GM19043 (cell line): Measurements from ENCODE around the gene HDHD5.

Experiments used
- ATAC-seq: cut with Tn5 transposase; IDR thresholded peaks from one replicate; pipeline ENCODE4 v1.9.1; 2021; ENCODE audit warnings: low read depth; ENCODE audit not compliant: unreplicated experiment

Gene HDHD5

DNA sequence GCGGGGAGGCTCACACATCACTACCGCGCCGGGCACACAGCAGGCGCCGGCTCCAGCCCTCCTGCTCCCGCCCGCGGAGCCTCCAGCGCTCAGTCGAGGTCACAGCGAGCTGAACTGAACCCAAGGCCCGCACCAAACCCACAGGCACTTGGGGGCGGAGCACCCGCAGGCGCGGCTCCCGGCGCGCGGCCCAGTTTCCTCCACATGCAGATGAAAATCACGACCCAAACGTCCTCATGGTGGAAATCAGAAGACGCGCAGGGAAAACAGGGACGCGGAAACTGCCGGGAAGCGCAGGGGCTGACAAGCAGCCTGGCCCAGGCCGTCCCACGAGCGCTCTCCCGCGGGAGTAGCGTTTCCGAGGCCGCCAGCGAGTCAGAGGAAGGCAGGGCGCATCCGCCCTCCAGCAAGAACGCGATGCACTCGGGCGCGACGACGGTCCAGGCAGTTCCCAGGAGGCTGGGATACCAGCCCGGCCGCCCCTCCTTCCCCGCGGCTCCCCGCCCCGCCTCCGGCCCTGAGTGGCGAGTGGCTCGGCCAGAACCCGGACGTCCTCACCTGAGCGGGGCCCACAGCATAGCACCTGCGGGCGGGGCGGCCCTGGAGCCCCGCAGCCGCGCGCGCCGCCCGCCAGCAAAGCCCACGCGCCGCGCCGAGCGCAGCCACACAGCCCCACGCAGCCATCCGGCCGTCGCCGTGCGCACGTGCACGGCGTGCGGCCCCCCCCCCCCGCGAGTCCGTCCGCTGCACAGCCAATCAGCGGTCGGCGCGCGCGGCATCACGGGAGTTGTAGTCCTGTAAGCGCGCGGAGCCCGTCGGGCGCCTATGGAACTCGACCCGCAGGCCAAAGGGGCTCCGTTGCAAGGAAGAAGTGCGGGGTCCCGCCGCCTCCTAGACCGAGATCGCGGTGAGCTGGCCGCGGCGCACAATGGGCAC, at the start of gene HDHD5:
TSS of gene HDHD5 (minus strand) at position 710 of the 936 bp plus-strand sequence. CDS start at position 684, 26 bp downstream.
- peak; percentile 59 for ATAC-seq

DNA sequence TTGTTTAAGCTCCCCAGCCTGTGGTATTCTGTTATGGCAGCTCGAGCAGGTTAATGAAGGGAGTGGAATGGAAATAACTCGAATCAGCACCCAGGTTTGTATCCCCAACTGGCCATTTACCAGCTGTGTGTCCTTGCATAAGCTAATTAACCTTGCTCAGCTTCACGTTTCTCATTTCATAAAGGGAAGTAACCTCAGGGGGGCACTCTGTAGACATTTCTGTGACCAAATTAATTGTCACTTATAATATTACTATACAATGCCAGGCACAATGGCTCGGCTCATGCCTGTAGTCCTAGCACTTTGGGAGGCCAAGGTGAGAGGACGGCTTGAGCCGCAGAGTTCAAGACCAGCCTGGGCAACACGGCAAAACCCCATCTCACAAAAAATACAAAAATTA, 46.4 kb upstream of the HDHD5 start:
- no peak for ATAC-seq

DNA sequence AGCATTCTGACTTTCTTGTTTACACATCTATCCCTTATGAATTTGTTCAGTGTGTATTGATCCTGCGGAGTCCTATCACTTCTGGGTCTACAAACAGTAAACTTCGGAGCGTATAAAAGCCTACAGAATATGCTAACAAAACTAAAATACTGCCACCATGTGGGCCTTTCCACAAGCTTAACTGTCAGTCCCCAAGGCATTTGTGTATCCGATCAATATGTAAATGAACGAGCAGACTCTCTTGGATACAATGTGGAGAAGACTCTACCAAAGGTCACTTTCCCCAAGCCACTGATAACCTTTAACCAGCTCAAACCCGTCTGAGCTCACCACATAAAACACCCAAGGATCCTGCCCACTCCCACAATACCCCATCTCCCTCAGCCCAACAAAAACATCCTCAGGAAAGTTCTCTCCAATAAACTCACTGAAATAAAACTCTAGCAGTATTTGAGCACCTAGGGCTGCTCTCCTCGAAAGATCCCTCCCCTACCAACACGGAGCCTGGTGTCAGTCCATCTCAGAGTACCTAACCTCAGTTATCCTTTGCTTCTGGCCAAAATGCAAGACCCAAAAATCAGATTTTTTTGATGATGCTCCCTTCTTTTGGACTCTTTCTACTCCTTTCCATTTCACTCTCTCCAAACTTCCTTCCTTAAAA, 42.3 kb upstream of the HDHD5 start:
- no peak for ATAC-seq

DNA sequence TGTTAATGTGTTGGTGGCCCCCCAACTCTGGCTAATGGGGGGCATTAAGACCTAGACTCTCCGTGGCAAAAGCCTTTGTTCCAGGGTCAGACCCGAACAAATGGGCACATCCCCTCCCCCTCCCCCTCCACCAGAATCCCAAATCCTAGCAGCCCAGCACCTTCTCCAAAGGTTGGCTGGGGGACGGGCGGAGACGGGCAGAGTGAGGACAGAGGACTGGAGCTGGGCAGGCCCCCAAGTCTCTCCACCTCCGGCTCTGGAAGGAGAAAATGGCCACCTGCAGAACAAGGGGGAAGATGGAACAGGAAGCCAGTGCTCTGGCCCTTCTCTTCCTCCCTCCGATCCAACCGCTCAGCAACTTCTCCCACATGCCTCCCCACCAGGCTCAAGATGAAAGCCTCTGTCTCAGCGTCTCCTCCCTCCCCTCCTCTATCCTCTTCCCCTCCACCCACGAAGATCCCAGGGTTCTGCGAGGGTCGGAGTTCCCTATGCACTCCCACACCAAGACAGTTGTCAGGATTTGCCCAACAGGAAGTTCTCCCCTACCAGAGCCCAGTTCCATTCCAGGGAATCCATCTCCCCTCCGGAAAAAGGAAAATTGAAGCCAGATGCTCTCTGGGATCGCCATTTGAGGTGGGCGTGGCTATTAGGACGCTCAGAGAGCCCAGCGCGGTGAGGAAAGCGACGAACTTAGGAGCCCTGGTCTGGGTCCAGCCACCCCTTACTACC, 40.1 kb upstream of the HDHD5 start:
- ATAC-seq = no peak

DNA sequence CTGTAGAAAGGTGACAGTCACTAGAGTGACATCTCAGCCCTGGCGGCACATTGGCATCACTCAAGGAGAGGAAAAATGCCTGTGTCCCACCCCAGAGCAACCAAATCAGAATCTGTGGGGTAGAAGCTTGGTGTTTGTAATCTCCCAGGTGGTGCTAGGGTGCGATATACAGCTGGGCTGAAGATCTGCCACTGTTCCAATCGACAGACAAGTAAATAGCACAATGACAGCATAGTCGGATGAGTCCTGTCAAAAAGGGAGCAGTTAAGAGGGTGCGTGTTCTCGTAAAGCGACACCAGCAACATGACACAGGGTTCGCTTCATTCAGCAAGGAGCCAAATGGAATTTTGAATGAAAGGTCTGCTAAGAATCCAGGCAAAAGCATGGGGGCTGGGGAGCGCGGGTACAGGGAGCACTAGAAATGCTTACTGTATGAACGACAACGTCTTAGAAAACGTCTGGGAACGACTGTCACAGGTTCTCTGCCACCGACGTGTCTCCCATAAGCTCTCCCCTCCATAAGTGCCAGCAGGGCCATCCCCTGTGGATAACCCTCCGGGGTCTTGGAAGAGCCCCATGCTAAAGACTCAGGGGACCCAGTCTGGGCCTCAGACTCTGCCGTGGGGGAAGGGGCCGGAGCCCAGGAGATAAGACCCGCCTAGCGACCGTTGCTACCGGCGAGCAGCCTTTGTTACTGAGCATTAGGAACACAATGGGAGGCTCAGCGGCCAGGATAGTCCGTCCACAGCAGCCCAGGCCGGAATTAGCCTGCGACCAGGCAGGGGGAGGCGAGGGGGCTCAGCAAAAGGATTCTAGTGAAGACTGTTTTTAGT, 39.3 kb upstream of the HDHD5 start:
- no peak for ATAC-seq

DNA sequence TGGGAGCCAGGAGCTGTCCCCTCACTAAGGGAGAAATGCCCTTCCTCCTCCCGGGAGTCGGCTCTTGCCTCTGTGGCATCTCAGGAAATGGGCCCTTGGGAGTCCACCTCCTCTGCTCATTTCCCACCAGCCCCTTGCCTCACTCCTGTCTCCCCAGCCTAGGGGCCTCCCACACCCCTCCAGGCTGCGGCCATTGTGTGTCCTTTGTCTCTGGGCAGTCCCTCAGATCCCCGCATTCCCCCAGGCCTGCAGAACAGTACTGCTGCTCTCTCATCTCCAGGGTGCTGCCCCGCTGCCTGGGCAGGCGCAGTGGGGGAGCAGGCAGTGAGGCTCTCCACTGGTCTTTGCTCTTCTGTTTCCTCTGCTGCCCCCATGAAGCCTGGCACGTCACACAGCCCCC, 35.1 kb upstream of the HDHD5 start:
- no peak for ATAC-seq

DNA sequence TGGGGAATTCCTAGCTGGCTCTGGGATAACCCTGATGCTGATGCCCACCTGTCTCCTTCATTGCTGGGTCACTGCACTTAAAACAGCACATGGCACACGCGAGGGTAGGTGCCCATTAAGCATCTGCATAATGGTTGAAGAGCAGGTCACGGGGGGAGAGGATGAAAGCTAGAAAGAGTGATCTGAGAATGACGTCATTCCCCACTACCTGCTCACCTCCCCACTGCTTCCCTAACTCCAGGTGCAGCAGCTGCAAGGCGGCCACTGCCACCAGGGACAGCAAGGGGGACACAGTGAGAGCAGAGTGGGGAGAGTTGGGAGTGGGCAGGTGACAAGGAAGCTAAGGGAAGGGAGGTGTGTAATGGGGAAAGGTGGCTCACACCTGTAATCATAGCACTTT, 33.1 kb upstream of the HDHD5 start:
- no peak for ATAC-seq

DNA sequence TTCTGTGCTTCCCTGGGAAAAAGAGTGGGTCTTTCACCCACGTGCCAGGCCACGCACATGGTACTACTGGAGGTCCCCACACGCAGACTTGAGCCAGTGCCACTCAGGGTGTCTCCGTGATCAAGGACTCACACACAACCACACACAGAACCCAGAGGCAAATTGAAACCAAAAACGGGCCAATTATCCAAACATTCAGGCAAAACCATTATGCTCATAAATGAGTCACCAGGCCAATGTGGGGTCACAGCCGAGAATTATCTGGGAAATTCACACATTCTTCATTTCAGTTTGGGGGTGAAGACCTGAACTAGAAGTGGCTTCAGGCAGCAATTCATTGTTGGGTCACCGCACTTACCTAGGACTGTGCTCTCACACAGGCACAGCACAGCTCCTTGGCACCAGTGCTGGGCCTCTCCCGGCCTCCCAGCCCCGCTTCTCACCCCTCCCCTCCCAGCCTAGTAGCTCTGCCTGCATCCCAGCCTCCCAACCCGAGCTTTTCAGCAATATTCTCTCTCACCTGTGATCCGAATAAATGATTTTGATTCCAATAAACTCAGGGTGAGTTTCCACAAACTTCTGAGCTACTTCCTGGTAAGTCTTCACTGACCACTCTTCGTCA, 32.2 kb upstream of the HDHD5 start:
- ATAC-seq = no peak

DNA sequence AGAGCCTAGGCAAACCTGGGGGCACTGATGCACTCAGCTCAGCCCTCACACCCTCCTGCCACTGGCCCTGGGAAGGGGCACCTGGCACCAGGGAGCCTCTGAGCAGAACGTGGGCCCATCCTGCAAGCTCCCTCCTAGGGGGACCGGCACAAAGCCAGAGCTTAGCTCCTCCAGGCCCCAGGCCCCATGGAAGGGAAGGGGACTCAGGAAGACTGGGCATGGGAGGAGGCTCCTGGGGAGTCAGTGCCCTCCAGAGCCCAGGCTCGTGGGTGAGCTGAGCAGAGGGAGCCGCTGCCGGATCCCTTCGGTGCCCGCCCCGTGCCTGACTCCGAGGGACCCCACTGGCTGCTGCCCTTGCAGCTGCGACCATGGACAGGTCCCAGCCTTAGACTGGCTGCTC, 31.6 kb upstream of the HDHD5 start:
- no peak for ATAC-seq

DNA sequence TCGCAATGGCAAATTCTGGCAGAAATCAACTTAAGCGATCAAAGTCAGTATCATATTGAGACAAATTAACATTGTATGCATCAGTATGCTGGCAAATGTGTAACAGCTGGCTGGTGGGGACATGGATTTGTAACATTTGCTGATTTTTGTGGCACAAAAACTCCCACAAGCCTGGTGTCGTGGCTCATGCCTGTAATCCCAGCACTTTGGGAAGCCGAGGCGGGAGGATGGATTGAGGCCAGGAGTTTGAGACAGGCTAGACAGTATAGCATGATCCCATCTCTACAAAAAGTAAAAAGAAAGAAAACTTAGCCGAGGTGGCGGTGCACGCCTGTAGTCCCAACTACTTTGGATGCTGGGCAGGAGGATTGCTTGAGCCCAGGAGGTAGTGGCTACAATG, 17.6 kb upstream of the HDHD5 start:
- no peak for ATAC-seq

DNA sequence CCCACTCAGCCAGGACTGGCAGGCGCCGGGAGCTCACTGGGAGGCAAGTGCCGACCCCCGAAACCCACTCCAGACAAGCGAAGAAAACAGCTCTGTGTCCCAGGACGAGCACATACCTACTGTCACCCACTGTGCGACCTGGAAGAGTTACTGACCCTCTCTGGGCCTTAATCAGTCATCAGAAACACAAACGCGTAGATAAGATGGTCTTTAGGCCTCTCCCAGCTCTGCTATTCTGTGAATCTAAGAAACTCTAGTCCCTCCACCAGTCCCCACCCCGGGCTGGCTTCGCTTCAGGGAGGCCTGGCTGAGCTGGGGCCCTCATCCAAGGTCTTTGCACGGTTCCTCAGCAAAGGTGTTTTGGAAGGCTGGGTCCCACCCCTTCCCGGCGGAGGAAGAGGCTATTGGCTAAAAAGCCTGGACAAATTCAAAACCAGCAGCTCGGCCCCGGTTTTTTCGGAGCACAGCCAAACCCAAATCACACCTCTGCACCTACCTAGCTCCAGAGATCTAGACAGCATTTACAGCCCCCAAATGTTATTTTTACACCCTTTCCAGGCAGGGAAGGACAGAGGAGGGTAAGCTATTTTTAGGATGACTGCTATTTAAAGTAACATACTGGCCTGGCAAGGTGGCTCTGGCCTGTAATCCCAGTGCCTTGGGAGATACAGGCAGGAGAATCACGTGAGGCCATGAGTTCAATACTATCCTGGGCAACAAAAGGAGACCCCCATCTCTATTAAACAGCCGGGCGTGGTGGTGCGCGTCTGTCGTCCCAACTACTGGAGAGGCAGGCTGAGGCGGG, 13.2 kb upstream of the HDHD5 start:
- ATAC-seq = no peak

DNA sequence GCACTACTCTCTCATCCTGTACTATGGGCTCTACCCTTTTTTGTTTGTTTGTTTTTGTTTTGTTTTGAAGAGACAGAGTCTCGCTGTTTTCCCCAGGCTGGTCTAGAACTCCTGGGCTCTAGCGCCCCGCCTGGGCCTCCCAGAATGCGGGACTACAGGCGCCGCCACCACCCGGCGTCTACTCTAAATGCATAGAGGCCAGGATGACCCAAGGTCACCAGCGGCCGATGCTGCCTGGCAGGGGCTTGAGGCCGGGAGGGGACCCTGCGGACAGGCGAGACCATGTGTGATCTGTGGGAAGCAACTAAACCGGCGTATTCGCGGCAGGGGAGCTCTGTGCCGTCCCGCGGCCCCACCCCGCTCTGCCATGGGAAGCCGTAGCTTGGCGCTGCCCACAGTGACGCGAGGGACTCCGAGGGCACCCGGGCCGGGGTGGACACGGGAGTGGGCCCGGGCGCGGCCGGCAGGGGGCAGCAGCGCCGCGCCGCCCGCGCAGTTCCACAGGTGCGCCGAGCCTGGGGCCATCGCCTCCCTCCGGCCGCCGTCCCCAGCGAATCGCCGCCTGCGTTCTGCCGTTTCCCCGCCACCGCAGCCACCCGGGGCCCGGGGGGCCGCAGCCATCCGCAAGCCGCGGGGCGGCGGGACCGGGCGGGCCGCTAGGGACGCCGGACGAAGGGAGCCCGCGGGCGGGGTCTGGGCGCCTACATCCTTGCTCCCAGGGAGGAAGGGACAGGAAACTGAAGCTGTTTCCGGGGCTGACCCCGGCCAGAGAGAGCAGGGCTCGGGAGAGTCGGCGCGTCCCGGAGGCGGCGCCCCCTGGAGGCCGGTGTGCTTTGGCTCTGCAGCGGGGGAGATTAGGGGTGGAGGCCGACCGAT, 12.3 kb upstream of the HDHD5 start:
- peak; percentile 90 for ATAC-seq

DNA sequence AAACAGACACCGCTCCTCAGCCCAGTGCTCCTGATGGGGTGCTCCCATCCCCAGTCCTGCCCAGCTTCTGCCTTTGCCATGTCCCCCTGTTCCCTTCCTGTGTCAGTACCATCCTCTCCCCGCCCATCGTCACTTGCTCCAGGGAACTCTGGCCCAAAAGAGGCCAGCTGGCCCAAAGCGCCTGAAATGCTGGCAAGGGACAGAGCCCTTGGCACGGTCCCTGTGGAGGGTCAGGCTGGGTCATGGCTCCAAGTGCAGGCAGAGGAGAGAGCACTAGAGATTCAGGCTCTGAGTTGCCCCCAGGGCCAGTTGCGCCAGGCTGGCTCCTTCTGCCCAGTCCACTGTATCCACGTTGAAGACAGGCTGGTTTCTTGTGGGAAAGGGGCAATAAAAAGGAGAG, 8.4 kb upstream of the HDHD5 start:
- ATAC-seq = no peak

DNA sequence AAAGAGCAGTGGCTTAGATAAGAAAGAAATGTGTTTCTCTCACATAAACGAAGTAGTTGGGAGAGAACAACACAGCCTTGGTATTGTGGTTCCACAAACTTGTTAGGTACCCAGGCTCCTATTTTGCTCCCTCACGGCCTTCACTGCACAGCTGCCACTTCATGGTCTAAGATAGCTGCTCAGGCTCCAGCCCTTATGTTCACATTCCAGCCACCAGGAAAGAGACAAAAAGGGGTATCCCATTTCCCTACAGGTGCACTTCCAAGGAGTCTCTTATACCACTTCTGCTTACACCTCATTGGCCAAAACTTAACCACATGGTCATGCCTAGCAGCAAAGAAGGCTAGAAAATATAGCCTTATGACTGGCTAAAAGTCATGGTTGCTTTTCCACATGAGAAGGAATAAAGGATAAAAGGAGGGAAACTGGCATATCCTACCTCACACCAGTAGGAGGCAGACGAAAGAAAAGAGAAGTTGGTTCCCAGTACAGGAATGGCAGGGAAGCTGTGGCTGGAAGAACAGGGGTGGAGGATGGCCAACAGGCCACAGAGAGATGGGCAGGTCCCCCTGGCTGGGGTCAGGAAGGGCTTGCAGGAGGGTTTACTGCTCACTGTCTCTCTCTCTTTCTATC, 5.4 kb upstream of the HDHD5 start:
- ATAC-seq = no peak

DNA sequence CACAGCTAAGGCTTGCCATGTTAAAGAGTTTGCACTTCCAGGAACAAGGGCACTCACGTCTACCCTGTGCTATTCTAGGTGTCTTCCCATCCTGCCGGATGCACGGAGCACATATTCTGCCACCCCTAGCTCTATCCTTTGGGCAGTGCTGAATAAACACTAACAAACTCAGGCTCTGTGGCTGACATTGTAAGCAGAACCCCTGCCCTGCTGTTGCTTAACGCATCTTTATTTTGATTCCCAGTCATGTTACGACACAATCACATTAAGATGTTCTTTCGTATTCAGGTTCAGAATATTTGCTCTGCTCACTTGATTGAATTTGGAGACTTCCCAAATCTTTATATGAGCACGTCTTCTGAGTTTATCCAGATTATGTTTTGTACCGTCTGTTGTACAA, 3.7 kb upstream of the HDHD5 start:
- ATAC-seq = no peak

DNA sequence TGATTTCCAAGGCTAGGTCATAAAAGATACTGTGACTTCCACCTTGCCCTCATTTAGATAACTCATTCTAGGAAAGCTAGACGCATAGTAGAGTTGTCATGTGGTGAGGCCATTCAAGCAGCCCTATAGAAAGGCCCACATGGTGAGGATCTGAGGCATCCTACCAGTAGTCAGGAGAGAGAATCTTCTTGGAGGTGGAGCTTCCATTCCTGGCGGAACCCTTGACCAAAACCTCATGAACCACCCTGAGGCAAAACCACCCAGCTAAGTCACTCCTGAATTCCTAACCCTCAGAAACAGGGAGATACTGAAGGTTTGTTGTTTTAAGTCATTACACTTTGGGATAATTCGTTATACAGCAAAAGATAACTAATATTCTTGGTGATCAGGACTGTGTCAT, 2.9 kb upstream of the HDHD5 start:
- no peak for ATAC-seq

DNA sequence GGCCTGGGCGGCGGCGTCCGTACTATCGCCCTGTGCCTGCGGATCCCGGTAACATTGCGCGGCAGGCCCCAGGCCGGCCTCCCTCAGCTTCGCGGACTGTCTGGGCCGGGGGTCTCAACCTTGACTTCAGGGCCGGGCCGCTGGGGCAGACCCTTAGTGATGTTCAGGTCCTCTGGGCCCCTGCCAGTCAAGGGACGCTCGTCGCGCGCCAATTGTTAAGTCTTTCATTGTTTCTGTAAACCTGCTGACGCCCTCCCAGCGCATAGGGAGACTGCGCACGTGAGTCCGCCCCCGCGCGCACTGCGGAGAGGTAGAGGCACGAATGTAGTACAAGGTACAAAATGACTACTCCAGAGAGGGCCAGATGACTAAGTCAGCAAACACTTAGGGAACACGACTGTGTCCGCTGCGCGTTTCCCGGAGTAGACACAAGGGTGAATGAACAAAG, 451 bp upstream of the HDHD5 start:
- ATAC-seq = peak; percentile 19

DNA sequence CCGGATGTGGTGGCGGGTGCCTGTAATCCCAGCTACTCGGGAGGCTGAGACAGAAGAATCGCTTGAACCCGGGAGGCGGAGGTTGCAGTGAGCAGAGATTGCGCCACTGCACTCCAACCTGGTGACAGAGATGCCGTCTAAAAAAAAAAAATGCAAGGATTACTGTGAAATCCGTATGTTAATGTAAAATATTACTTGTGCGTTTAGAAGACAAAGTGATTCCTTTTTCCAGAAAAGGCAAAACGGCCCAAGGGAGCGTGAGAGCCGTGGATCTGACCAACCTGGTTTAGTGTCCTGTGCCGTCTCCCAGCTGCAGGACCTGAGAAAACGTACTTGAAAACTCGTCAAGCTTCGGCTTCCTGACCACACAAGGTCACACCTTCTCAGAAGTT, 905 bp downstream of the HDHD5 start:
- no peak for ATAC-seq
